ENCODE measurements around the gene YAF2.
A peak's percentile ranks its signal among the peaks of the same experiment; 100 is the strongest.
"Not testable (repeated sequence)": the region's sequence is repeated elsewhere in the genome, so short reads cannot be mapped to it uniquely, and the experiment has no call there.

The YAF2 gene

GRCh38 chr12:42252645-42253044 is 14.6 kb upstream of the YAF2 start:
- not testable (repeated sequence) for DNase-seq

- not testable (repeated sequence) for DNase-seq
These were observed 11.0 kb upstream of the YAF2 start for GRCh38 chr12:42249033-42249432.

DNA sequence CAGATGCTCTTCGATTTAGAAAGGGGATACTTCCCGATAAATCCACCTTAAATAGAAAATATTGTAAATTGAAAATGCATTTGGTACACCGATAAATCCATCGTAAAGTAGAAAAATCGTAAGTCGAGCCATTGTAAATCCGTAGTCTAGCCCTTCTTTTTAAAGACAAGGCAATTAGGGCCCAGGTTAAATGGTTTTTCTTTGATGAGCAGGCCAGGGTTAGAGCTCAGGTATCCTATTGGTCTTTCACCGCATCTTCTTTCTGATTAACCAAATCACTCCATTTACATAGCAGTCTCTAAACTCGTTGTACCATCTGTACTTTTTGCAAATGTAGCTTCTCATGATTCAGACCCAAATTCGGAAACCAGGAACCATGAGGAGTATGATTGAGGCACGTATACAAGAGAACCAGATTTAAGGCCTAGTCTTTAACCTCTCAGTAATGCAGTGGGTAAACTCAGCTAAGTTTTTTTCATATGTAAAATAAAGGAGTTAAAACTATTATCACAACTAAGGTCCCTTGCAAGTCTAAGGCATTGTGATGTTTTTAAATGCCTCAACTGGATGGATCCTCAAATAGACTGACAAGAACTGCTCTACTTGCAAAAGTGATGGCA is 2.2 kb upstream of the YAF2 start:
- DNase-seq = no peak

GRCh38 chr12:42237853-42238239 is 202 bp downstream of the YAF2 start:
- no peak for DNase-seq

- DNase-seq = peak; percentile 58 to 85
These were observed 796 bp downstream of the YAF2 start for GRCh38 chr12:42237052-42237852.

DNA sequence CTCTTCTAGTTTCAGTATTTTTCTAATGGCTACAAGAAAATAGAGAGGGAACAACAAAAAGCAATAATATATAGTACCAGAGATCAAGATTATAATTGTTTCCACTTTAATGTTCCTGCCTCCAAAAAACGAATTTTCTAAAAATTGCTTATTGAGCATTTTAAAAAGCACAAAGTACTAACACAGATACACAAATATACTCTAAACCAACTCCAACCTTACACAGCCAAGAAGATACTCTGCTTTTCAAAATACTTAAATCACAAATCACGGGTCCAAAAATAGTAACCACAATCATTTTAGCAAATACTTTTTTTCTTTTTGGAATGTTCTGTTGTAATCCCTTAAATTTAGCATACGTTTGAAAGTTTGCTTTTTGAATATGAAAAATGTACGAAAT is 2.0 kb downstream of the YAF2 start:
- no peak for DNase-seq

DNA sequence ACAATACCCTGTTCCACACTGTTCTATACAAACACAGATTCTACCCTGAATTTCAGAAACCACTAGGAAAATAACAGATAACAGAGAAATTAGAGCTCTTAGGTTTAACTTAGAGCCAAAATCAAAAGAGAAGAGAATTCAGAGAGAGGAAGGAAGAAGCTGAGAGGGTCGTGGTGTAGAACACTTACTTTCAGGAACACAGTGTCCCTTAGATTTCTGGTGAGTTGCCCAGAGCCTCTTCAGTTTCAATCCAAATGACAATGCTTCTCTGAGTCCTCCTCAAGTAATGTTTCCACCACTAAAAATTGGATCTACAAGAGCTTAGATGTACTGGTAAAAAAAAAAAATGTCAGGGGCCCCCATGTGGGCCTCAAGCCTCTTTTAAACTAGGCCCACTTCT is 2.6 kb downstream of the YAF2 start:
- DNase-seq = no peak

DNA sequence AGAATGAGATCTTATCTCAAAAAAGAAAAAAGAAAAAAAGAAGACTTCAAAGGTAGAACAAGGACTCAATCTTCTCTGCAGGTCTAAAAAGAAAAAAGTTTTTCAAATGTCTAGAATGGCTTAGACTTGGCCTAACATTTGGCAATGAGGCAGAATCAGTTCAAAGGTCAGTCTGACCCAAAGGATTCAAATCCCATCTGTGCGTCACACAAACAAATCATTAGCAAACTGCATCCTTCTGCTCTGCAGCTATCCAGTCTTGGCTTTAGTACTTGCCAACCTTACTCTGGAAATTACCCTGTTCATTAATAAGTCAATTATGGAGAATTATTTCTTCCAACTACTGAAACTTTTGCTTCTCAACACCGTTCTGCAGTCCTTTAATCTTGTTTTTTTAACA is 3.1 kb downstream of the YAF2 start:
- no peak for DNase-seq

DNA sequence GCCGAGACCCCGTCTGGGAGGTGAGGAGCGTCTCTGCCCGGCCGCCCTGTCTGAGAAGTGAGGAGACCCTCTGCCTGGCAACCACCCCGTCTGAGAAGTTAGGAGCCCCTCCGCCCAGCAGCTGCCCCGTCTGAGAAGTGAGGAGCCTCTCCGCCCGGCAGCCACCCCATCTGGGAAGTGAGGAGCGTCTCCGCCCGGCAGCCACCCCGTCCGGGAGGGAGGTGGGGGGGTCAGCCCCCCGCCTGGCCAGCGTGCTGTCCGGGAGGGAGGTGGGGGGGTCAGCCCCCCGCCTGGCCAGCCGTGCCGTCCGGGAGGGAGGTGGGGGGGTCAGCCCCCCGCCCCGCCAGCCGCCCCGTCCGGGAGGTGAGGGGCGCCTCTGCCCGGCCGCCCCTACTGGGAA is 10.5 kb downstream of the YAF2 start:
- DNase-seq = not testable (repeated sequence)

DNA sequence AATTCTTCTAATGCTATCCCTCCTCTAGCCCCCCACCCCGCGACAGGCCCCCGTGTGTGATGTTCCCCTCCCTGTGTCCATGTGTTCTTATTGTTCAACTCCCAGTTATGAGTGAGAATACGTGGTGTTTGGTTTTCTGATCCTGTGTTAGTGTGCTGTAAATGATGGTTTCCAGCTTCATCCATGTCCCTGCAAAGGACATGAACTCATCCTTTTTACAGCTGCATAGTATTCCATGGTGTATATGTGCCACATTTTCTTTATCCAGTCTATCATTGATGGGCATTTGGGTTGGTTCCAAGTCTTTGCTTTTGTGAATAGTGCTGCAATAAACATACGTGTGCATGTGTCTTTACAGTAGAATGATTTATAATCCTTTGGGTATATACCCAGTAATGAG is 13.5 kb downstream of the YAF2 start:
- DNase-seq = not testable (repeated sequence)

DNA sequence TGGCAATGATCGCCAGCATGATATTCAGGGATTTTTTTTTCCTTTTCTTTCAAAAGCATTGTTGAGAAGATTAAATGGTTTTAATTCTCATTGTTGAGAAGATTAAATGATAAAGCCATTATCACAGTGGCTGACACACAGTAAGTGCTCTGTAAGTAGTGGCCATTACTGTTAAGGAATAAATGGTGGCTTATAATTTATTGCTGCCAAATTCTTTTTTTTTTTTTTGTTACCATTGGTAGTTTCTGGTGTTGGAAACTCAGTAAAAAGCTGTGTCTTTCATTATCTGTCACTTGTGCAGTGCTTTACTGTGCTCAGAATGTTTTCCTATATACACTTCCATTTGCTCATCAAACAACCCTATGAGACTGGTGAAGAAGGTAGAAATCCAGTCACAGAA is 15.3 kb downstream of the YAF2 start:
- DNase-seq = no peak

DNA sequence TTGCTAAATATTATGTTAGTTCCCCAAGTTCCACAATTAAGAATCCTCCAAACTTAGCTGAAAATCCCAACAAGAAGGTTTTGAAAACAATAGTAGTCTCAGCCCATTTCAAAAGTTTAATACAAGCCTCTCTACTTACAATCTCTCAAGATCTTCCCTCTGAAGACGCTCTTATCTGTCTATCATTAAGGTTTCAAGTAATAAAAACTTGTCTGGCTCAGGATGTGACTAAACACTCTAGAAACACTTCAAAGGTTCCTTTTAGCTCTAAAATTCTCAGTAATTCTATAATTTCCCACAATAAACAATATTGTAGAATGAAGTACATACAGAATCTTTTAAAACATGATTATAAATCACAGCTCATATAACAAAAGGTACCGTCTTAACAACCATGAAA is 16.3 kb downstream of the YAF2 start:
- DNase-seq = no peak

- no peak for DNase-seq
These were observed 20.4 kb downstream of the YAF2 start for GRCh38 chr12:42217656-42218055.

GRCh38 chr12:42216737-42217136 is 21.3 kb downstream of the YAF2 start:
- DNase-seq = no peak

- not testable (repeated sequence) for DNase-seq
These were observed 22.3 kb downstream of the YAF2 start for GRCh38 chr12:42215759-42216158.

DNA sequence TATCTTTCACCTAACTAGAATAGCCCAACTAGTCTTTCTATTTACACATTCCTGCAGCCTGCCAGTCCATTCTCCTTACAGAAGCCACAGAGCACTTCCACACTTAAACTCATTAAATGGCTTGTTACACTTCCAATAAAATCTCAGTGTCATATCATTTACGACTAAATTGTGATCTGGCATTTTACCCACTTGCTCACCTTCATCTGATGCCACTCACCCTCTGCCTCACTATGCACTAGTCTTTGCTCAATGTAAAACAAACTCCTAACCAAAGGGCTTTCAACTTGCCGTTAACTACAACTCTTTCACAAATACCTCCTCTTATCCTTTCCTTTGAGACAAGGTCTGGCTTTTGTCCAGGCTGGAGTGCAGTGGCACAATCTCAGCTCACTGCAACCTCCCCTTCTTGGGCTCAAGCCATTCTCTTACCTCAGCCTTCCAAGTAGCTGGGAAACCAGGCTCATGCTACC is 24.1 kb downstream of the YAF2 start:
- no peak for DNase-seq

DNA sequence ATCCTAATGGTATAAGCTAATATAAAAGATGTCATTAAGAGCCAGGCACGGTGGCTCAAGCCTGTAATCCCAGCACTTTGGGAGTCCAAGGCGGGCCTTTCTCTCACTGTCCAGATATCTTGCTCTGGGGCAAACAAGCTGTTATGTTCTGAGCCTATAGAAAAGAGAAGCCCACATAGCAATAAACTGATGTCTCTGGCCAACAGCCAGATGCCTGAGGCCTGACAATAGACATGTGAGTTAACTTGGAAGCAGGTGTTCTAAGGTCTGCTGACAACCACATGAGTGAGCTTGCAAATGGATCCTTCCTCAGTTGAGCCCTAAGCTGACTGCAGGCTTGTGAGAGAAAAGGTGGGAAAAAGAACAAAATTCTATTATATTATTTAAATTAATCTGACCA is 25.0 kb downstream of the YAF2 start:
- peak; percentile 76 to 89 for DNase-seq

DNA sequence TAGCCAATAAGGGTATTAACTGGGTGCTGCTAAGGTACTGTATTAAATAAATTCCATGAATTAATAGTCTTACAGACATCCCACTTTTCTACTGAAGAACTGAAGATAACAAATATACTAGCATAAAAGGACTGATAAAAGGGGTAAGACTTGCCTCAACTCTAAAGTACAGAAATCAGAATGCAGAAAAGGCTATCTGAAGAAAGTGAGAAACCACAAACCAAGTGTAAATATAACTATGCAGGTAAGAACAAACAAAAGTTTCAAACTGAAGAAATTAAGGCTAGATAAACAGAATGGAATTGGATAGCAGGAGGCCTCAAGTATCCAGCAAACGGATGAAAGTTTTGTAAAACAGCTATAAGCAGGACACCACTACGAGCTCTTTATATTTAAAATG is 29.5 kb downstream of the YAF2 start:
- DNase-seq = no peak

- no peak for DNase-seq
These were observed 33.2 kb downstream of the YAF2 start for GRCh38 chr12:42204819-42205218.

- no peak for DNase-seq
These were observed 33.7 kb downstream of the YAF2 start for GRCh38 chr12:42204362-42204761.

DNA sequence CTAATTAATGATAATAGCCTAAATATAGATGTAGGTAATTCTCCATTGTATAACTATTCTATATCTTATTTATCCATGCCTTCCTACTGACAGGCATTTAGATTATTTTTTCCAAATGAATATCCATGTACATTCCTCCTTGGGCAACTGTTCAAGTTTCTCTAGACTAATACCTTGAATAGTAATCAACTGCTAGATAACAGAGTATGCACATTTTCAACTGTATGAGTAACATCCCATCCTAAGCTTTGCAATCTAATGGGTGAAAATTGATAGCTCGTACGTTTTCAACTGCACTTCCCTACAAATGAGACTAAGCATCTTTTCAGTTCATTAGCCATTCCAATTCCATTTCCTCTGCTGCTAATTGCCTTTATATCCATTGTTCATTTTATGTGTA is 37.0 kb downstream of the YAF2 start:
- no peak for DNase-seq

DNA sequence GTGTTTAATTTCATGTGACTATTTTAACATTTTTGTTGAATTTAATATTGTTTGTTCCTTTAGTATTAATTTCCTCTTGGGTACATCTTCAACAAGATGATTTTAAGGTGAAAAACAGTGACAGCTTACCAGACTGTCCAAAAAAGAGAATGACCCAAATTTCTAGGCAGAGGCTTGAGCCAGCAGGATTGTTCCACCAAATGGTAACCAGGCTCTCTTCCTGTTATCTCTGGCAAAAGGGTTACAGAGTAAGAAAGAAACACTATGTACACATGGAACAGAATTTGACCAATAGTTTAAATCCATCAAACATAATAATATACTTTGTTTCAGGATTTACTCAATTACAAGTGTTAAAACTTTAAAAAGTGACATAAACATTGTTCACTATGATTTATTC is 39.0 kb downstream of the YAF2 start:
- DNase-seq = no peak

DNA sequence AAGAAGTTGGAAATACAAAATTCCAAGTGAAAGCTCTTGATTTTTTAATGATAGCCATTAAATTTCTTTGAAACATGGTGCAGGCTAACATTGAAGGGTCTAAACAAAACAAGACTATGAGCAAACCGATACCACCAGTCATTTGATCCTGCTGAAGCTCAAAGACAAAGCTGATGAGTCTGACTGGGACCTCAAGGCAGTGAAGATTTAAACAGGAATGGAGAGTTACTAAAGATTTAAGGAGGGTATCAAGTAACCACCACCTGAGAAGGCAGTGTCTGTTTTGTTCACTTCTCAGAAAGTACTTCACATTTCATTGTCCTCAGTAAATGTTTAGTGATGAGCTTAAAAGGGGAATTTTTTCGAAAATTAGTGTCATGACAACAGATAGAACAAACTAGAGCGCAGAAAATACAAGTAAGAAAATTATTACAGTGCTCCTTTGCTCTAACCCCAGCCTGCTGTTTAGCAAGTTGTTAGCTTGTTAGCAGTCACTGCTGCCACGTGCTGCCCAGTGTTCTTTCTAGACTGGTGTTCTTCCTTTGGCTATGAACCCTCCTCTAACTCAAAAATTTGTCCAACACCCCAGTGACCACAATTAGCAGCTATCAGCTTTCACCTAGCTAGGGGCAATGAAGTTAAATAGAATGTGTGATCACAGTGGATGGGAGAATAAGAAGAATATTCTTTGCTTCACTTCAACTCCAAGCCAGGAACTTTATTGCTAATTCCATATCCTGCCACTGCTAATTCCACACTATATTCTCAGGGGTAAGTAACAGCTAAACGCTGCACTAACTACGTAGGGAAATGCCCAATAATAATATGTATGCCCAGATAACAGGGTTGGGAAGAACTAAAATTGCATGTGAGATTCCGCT is 41.1 kb downstream of the YAF2 start:
- no peak for DNase-seq

- no peak for DNase-seq
These were observed 45.4 kb downstream of the YAF2 start for GRCh38 chr12:42192686-42193085.
